ENCODE measurements around the gene PPT2. TPM values are rescaled to one million over a fixed set of nuclear protein-coding genes. Genes with fewer than 3 reads are reported as not detected.

PPT2 gene
- total and polyA plus RNA-seq, 2 donors (not counting 3 experiments of a cell fraction or from before 2014, with no cell fraction given), result 27.2 to 47.3 TPM

DNA sequence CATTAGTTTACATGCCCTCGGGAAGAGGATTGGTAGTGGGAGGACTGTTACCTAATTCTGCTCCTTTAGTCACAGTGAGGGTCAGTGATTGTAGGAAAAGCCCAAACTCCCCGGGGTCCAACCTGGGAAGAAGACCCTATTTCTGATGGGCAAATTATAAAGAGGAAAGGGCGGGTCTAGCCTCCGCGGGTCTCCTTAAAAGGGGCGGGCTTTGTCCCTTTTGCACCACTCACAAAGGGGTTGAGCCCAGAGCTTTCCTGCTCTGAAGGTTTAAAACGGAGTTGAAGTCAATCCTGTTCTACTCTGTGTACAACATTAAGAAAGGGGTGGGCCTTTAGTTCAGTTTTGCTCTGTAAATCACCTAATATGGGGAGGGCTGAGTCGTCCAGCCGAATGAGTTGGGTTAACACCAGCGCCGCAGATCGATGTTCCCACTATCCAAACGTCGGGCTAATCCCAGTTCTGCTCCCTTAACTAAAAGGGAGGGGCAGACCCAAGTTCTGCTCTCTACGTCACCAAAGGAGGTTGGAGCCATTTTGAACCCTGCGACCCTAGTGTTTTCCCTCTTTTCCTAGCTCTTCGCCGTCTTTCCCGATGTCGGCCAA is 23.3 kb downstream of the PPT2 start:
- Histone ChIP-seq H3K27ac (ENCODE audit: insufficient read depth, low read depth, low read length) (peak overlapping the region; percentile 83), H3K9me1 (replicated peaks; ENCODE audit: control insufficient read depth, extremely low read depth, insufficient read depth, low read length) (no peaks in the 10 kb centered on the region), H3K4me1 (ENCODE audit: control insufficient read depth, extremely low read depth, insufficient read depth, low read length) (peaks cover 30% of the 10 kb centered on the region), H2AFZ (ENCODE audit: low read depth, low read length) (peak overlapping the region; percentile 56), H3K4me3 (replicated peaks in 1 of 3; ENCODE audit: insufficient read depth in 1 of 3, low read depth in 1 of 3, low read length in 3 of 3) (peak overlapping the region; percentile 9 to 67 (median 40)), H3K4me2 (ENCODE audit: insufficient read depth, low read length) (peak overlapping the region; percentile 83), H4K20me1 (replicated peaks; ENCODE audit: control insufficient read depth, extremely low read depth, insufficient read depth, low read length) (no peaks in the 10 kb centered on the region), H3K9me3 (replicated peaks; ENCODE audit: control insufficient read depth, insufficient read depth, low read length) (no peaks in the 10 kb centered on the region), H3K79me2 (ENCODE audit: control insufficient read depth, insufficient read depth, low read length) (peaks cover 21% of the 10 kb centered on the region), H3K36me3 (ENCODE audit: control insufficient read depth in 2 of 2, extremely low read depth in 1 of 2, insufficient read depth in 2 of 2, low read length in 2 of 2) (peaks cover 0 to 11% of the 10 kb centered on the region in 2 experiments), H3K9ac (replicated peaks; ENCODE audit: extremely low read depth, insufficient read depth, low read length) (peak overlapping the region; percentile 86), H3K27me3 (ENCODE audit: control insufficient read depth in 2 of 2, insufficient read depth in 2 of 2, low read length in 2 of 2) (no peaks in the 10 kb centered on the region)
- TSS peak; percentile 73 for BruUV-seq (replicated peaks)
- dilution Hi-C loops (cut with MboI; ENCODE audit: extremely low pct_ligation_motif_present, low sequenced_read_pairs) (no loop called here), intact Hi-C loops (cut with micrococcal nuclease) (loop anchor here (5.0 kb wide), 2 partner anchors 220 to 795 kb away; partner anchors contain the start of genes NELFE and SKIC2)
- ChIA-PET CTCF (interaction anchor here (0.7 to 2.9 kb wide), 5 partner anchors 13 to 47 kb away, joined by 3 to 15 read pairs (median 5); partner anchors contain the start of genes FKBPL, GPSM3 and PBX2), POLR2A (interaction anchor here (1.2 to 1.7 kb wide), 5 partner anchors 13 to 520 kb away, joined by 3 to 9 read pairs (median 4); partner anchors contain the start of genes ATF6B and PBX2)
- DNase-seq (ENCODE audit: low read depth, low spot score), result no peak
- no peak for FAIRE-seq
- peak; percentile 31 for TF ChIP-seq POLR2AphosphoS5 (IDR thresholded peaks at IDR 0.05; ENCODE audit: insufficient read depth, low read depth, low read length)
- TF ChIP-seq POLR2A (IDR thresholded peaks at IDR 0.05; ENCODE audit: low read depth, low read length), result peak; percentile 58
- no peak for TF ChIP-seq FOS (IDR thresholded peaks at IDR 0.05; ENCODE audit: borderline replicate concordance, insufficient read depth, low read length)

DNA sequence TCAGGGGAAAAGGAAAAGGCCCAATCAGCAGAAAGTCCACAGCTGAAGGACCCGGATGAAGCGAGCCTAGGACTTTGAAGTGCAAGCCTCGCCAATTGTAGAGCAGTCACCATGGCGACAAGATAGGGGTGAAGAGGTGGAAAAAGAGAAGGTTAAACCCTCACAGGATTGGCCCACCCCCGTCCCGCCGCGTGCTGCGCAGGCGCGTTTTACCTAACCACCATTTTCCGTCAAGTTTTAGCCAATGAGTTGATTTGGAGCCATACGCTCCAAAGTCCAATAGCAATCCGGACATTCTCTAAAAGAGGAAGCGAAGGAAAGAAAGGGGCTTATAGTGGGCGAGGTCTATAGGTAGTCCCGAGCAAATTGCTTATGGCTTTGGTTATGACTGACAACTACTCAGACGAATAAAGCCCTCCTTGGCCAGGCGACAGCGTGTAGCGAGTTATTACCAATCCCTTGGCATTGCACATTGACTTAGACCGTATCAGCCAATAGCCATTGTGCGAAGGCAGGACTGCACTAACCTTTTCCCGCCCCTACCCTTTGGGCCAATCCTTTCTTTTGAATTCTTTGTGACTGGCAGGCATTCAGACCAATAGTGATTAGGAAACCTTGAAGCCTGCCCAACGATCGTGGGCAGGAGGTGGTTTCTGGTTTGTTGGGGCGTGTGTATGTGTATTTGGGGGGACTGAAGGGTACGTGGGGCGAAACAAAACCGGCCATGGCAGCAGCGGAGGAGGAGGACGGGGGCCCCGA is 24.0 kb downstream of the PPT2 start, which contains the start of gene RNF5:
Gene RNF5, plus strand, starts transcription at position 618 of the 759 bp plus-strand sequence. Its CDS starts 107 bp downstream, at position 725.
- TF ChIP-seq POLR2A (IDR thresholded peaks at IDR 0.05; ENCODE audit: low read depth, low read length), result no peak
- TF ChIP-seq POLR2AphosphoS5 (IDR thresholded peaks at IDR 0.05; ENCODE audit: insufficient read depth, low read depth, low read length), result peak; percentile 19
- peaks cover 3 to 17% of the 10 kb centered on the region in 2 experiments for H3K36me3 ChIP-seq (ENCODE audit: control insufficient read depth in 2 of 2, extremely low read depth in 1 of 2, insufficient read depth in 2 of 2, low read length in 2 of 2)
- peak within 1 kb of the TSS; percentile 56 for H2AFZ ChIP-seq (ENCODE audit: low read depth, low read length)
- H3K9me3 ChIP-seq (replicated peaks; ENCODE audit: control insufficient read depth, insufficient read depth, low read length), result no peaks in the 10 kb centered on the region
- peak within 1 kb of the TSS; percentile 86 for H3K9ac ChIP-seq (replicated peaks; ENCODE audit: extremely low read depth, insufficient read depth, low read length)
- no peaks in the 10 kb centered on the region for H4K20me1 ChIP-seq (replicated peaks; ENCODE audit: control insufficient read depth, extremely low read depth, insufficient read depth, low read length)
- CTCF ChIA-PET, result interaction anchor here (0.7 to 2.9 kb wide), 6 partner anchors 10 to 48 kb away, joined by 3 to 15 read pairs (median 4); partner anchors contain the start of genes FKBPL, GPSM3 and PBX2
- no peaks in the 10 kb centered on the region for H3K9me1 ChIP-seq (replicated peaks; ENCODE audit: control insufficient read depth, extremely low read depth, insufficient read depth, low read length)
- H3K27ac ChIP-seq (ENCODE audit: insufficient read depth, low read depth, low read length), result peak within 1 kb of the TSS; percentile 83
- H3K79me2 ChIP-seq (ENCODE audit: control insufficient read depth, insufficient read depth, low read length), result peaks cover 21% of the 10 kb centered on the region
- peak; percentile 100 for FAIRE-seq
- peak within 1 kb of the TSS; percentile 56 to 67 (median 66) for H3K4me3 ChIP-seq (replicated peaks in 1 of 3; ENCODE audit: insufficient read depth in 1 of 3, low read depth in 1 of 3, low read length in 3 of 3)
- H3K27me3 ChIP-seq (ENCODE audit: control insufficient read depth in 2 of 2, insufficient read depth in 2 of 2, low read length in 2 of 2), result no peaks in the 10 kb centered on the region
- DNase-seq (ENCODE audit: low read depth, low spot score), result peak; percentile 100
- POLR2A ChIA-PET, result interaction anchor here (1.2 to 1.7 kb wide), 3 partner anchors 12 to 19 kb away, joined by 4 to 9 read pairs (median 5); partner anchors contain the start of gene PBX2
- no TSS peak for BruUV-seq (replicated peaks)
- intact Hi-C loops (cut with micrococcal nuclease) (loop anchor here (1.0 to 5.0 kb wide), 4 partner anchors 12 to 794 kb away; partner anchors contain the start of genes NELFE, PBX2 and SKIC2), dilution Hi-C loops (cut with MboI; ENCODE audit: extremely low pct_ligation_motif_present, low sequenced_read_pairs) (no loop called here)
- H3K4me2 ChIP-seq (ENCODE audit: insufficient read depth, low read length), result peak within 1 kb of the TSS; percentile 83
- peaks cover 30% of the 10 kb centered on the region for H3K4me1 ChIP-seq (ENCODE audit: control insufficient read depth, extremely low read depth, insufficient read depth, low read length)

All from endothelial cell of umbilical vein (primary cell).